Measurements from ENCODE around the gene KAZN. TPM values are rescaled to one million over a fixed set of nuclear protein-coding genes. Genes with fewer than 3 reads are reported as not detected.

The KAZN gene
- total RNA-seq, 1 donor from 2014 or later = 33.5 TPM

GRCh38 chr1:14634486-14634885 is 36.0 kb downstream of the KAZN start:
- intact Hi-C loops (cut with DNase I) = no loop called here
- Histone ChIP-seq H3K9me3 (no peaks in the 10 kb centered on the region), H3K36me3 (no peaks in the 10 kb centered on the region), H3K27me3 (no peaks in the 10 kb centered on the region), H3K4me1 (no peaks in the 10 kb centered on the region), H3K4me3 (no peak overlapping the region), H3K27ac (no peak overlapping the region)
- TF ChIP-seq CTCF (IDR thresholded peaks at IDR 0.05) = no peak
- ATAC-seq = no peak
- no peak for DNase-seq

GRCh38 chr1:14635421-14635820 is 36.9 kb downstream of the KAZN start:
- H3K9me3 ChIP-seq = no peaks in the 10 kb centered on the region
- H3K36me3 ChIP-seq = no peaks in the 10 kb centered on the region
- H3K27me3 ChIP-seq = no peaks in the 10 kb centered on the region
- H3K4me3 ChIP-seq = no peak overlapping the region
- ATAC-seq = no peak
- intact Hi-C loops (cut with DNase I) = no loop called here
- no peak for DNase-seq
- no peak overlapping the region for H3K27ac ChIP-seq
- H3K4me1 ChIP-seq = no peaks in the 10 kb centered on the region
- no peak for TF ChIP-seq CTCF (IDR thresholded peaks at IDR 0.05)

GRCh38 chr1:14636897-14637632 is 38.6 kb downstream of the KAZN start:
- Histone ChIP-seq H3K4me1 (no peaks in the 10 kb centered on the region), H3K4me3 (no peak overlapping the region), H3K27me3 (no peaks in the 10 kb centered on the region), H3K9me3 (no peaks in the 10 kb centered on the region), H3K27ac (no peak overlapping the region), H3K36me3 (no peaks in the 10 kb centered on the region)
- intact Hi-C loops (cut with DNase I) = no loop called here
- no peak for DNase-seq
- TF ChIP-seq CTCF (IDR thresholded peaks at IDR 0.05) = no peak
- ATAC-seq = no peak

GRCh38 chr1:14639291-14640050 is 41.0 kb downstream of the KAZN start:
- no peaks in the 10 kb centered on the region for H3K9me3 ChIP-seq
- no peaks in the 10 kb centered on the region for H3K4me1 ChIP-seq
- DNase-seq (no peak), ATAC-seq (no peak)
- no peak for TF ChIP-seq CTCF (IDR thresholded peaks at IDR 0.05)
- no peaks in the 10 kb centered on the region for H3K36me3 ChIP-seq
- intact Hi-C loops (cut with DNase I) = no loop called here
- H3K4me3 ChIP-seq = no peak overlapping the region
- no peak overlapping the region for H3K27ac ChIP-seq
- no peaks in the 10 kb centered on the region for H3K27me3 ChIP-seq

GRCh38 chr1:14642712-14643111 is 44.2 kb downstream of the KAZN start:
- H3K27me3 ChIP-seq = no peaks in the 10 kb centered on the region
- H3K36me3 ChIP-seq = no peaks in the 10 kb centered on the region
- no peak for ATAC-seq
- no peak overlapping the region for H3K4me3 ChIP-seq
- DNase-seq = no peak
- no peak for TF ChIP-seq CTCF (IDR thresholded peaks at IDR 0.05)
- H3K27ac ChIP-seq = no peak overlapping the region
- H3K9me3 ChIP-seq = no peaks in the 10 kb centered on the region
- intact Hi-C loops (cut with DNase I) = no loop called here
- no peaks in the 10 kb centered on the region for H3K4me1 ChIP-seq

Measured in upper lobe of right lung (tissue), 1 donor.